IMR-90 (cell line): Measurements from ENCODE around the gene FSTL1. TPM values are rescaled to one million over a fixed set of nuclear protein-coding genes. Genes with fewer than 3 reads are reported as not detected.

Experiments
- ATAC-seq: fragments of 200-7000 bp; cut with Tn5 transposase; 2 replicates; pipeline ENCODE4 v1.9.1; 2020; ENCODE audit warnings: low read depth, mild to moderate bottlenecking, moderate library complexity
- BruUV-seq: library from RNA; stranded (reverse); fragments of 400-500 nt; replicated peaks from 2 replicates; lab custom pipeline; 2021; lab: Mats Ljungman, UMichigan
- CTCF ChIA-PET: fragments of 300-600 bp; formaldehyde crosslinking; extraction: SDS; loops from one replicate; lab custom pipeline; 2021; ENCODE audit warnings: antibody characterized with exemption; lab: Yijun Ruan, JAX
- POLR2A ChIA-PET: fragments of 300-600 bp; sonication (Branson Sonifier 250); formaldehyde crosslinking; loops from one replicate; lab custom pipeline; 2022; ENCODE audit warnings: antibody characterized with exemption; ENCODE audit not compliant: unreplicated experiment; lab: Charles Lee
- DNase-seq: peaks from one replicate; pipeline ENCODE4 v3.0.0; 2013
- H2AFZ ChIP-seq: replicated peaks from 2 replicates; pipeline ENCODE3; 2013; ENCODE audit warnings: low read length, mild to moderate bottlenecking; ENCODE audit not compliant: poor library complexity
- H2AK5ac ChIP-seq: 2 replicates; pipeline ENCODE4 v1.6.1; 2013; ENCODE audit warnings: low read depth, low read length, inconsistent platforms
- H2AK9ac ChIP-seq: replicated peaks from 2 replicates; pipeline ENCODE3; 2013; ENCODE audit warnings: mild to moderate bottlenecking, low read depth, low read length, moderate library complexity; ENCODE audit not compliant: poor library complexity
- H2BK120ac ChIP-seq: 2 replicates; pipeline ENCODE4 v1.6.1; 2013; ENCODE audit warnings: low read depth, low read length, inconsistent platforms
- H2BK15ac ChIP-seq: 3 replicates; pipeline ENCODE4 v1.6.1; 2013; ENCODE audit warnings: low read depth, low read length, inconsistent platforms
- H2BK20ac ChIP-seq: 2 replicates; pipeline ENCODE4 v1.6.1; 2013; ENCODE audit warnings: low read depth, mild to moderate bottlenecking, inconsistent platforms, low read length, moderate library complexity
- H2BK5ac ChIP-seq: 2 replicates; pipeline ENCODE4 v1.6.1; 2013; ENCODE audit warnings: mild to moderate bottlenecking, low read depth, low read length, inconsistent platforms; ENCODE audit not compliant: poor library complexity, severe bottlenecking
- H3K14ac ChIP-seq: replicated peaks from 2 replicates; pipeline ENCODE4 v1.6.1; 2013; ENCODE audit warnings: low read depth, low read length, inconsistent platforms
- H3K18ac ChIP-seq: 2 replicates; pipeline ENCODE4 v1.6.1; 2013; ENCODE audit warnings: low read depth, low read length, control low read depth
- H3K23ac ChIP-seq: 2 replicates; pipeline ENCODE4 v1.6.1; 2013; ENCODE audit warnings: low read depth, low read length, inconsistent platforms
- H3K27ac ChIP-seq: 2 replicates; pipeline ENCODE4 v1.5.1; 2013; ENCODE audit warnings: mild to moderate bottlenecking, control low read depth, low read length; ENCODE audit not compliant: insufficient read depth
- H3K27me3 ChIP-seq: 2 replicates; pipeline ENCODE4 v1.6.1; 2013; ENCODE audit warnings: low read length; ENCODE audit not compliant: control insufficient read depth, insufficient read depth
- H3K36me3 ChIP-seq: 2 replicates; pipeline ENCODE4 v1.6.1; 2013; ENCODE audit warnings: low read length, mixed read lengths; ENCODE audit not compliant: control insufficient read depth, insufficient read depth
- H3K4ac ChIP-seq: 2 replicates; pipeline ENCODE4 v1.6.1; 2013; ENCODE audit warnings: low read depth, low read length, inconsistent platforms
- H3K4me1 ChIP-seq: 2 replicates; pipeline ENCODE4 v1.6.1; 2013; ENCODE audit warnings: low read length, mixed read lengths; ENCODE audit not compliant: control insufficient read depth, insufficient read depth
- H3K4me2 ChIP-seq: 2 replicates; pipeline ENCODE4 v1.6.1; 2013; ENCODE audit warnings: low read depth, mild to moderate bottlenecking, control low read depth, low read length, moderate library complexity
- H3K4me3 ChIP-seq: 2 replicates; pipeline ENCODE4 v1.5.1; 2013; ENCODE audit warnings: low read depth, mild to moderate bottlenecking, control low read depth, low read length, moderate library complexity; ENCODE audit not compliant: insufficient read depth
- H3K56ac ChIP-seq: 2 replicates; pipeline ENCODE4 v1.6.1; 2013; ENCODE audit warnings: low read length, inconsistent platforms; ENCODE audit not compliant: insufficient read depth; ENCODE audit errors: extremely low read depth
- H3K79me1 ChIP-seq, 2 experiments: 2 replicates each; pipeline ENCODE4 v1.6.1; 2013; ENCODE audit warnings: low read length in 2 of 2, inconsistent platforms in 1 of 2, low read depth in 1 of 2
- H3K9ac ChIP-seq: 2 replicates; pipeline ENCODE4 v1.6.1; 2013; ENCODE audit warnings: low read depth, low read length, control low read depth
- H3K9me1 ChIP-seq: 2 replicates; pipeline ENCODE4 v1.6.1; 2013; ENCODE audit warnings: low read length, inconsistent platforms; ENCODE audit not compliant: insufficient read depth
- H3K9me3 ChIP-seq: 2 replicates; pipeline ENCODE4 v1.6.1; 2013; ENCODE audit warnings: low read length; ENCODE audit not compliant: control insufficient read depth, insufficient read depth
- H4K20me1 ChIP-seq: 2 replicates; pipeline ENCODE4 v1.6.1; 2013; ENCODE audit warnings: low read length, inconsistent platforms; ENCODE audit not compliant: insufficient read depth
- H4K5ac ChIP-seq: 2 replicates; pipeline ENCODE4 v1.6.1; 2013; ENCODE audit warnings: mild to moderate bottlenecking, low read depth, low read length, control low read depth
- H4K8ac ChIP-seq, 2 experiments: 2 replicates each; pipeline ENCODE4 v1.6.1; 2013; ENCODE audit warnings: low read depth in 2 of 2, low read length in 2 of 2, control low read depth in 1 of 2, inconsistent platforms in 1 of 2
- H4K91ac ChIP-seq: 2 replicates; pipeline ENCODE4 v1.6.1; 2013; ENCODE audit warnings: low read depth, low read length, inconsistent platforms; ENCODE audit not compliant: insufficient read depth
- BHLHE40 ChIP-seq: fragments of 150-350 bp; IDR thresholded peaks from 2 replicates; pipeline ENCODE4 v1.6.1; 2016; ENCODE audit warnings: mild to moderate bottlenecking, low read depth, low read length
- CEBPB ChIP-seq: IDR thresholded peaks from 2 replicates; pipeline ENCODE4 v1.6.1; 2012; ENCODE audit warnings: low read depth, low read length, improper control_type of control experiment
- CHD1 ChIP-seq: IDR thresholded peaks from 2 replicates; pipeline ENCODE4 v1.6.1; 2012; ENCODE audit warnings: low read depth, low read length, improper control_type of control experiment
- FOS ChIP-seq: fragments of 150-350 bp; IDR thresholded peaks from 2 replicates; pipeline ENCODE4 v1.6.1; 2016; ENCODE audit warnings: low read depth, low read length
- MAZ ChIP-seq: IDR thresholded peaks from 2 replicates; pipeline ENCODE4 v1.6.1; 2012; ENCODE audit warnings: low read depth, mild to moderate bottlenecking, low read length, improper control_type of control experiment, moderate library complexity, borderline replicate concordance
- MXI1 ChIP-seq: IDR thresholded peaks from 2 replicates; pipeline ENCODE4 v1.6.1; 2012; ENCODE audit warnings: low read depth, mild to moderate bottlenecking, low read length, moderate library complexity, borderline replicate concordance
- NFE2L2 ChIP-seq: fragments of 150-350 bp; IDR thresholded peaks from 2 replicates; pipeline ENCODE4 v1.6.1; 2016; ENCODE audit warnings: low read depth, mild to moderate bottlenecking, low read length
- POLR2A ChIP-seq: IDR thresholded peaks from 2 replicates; pipeline ENCODE4 v1.6.1; 2012; ENCODE audit warnings: mild to moderate bottlenecking, low read depth, low read length
- RAD21 ChIP-seq: IDR thresholded peaks from 2 replicates; pipeline ENCODE4 v1.6.1; 2012; ENCODE audit warnings: low read length, improper control_type of control experiment
- RCOR1 ChIP-seq: IDR thresholded peaks from 2 replicates; pipeline ENCODE4 v1.6.1; 2012; ENCODE audit warnings: mild to moderate bottlenecking, low read length, improper control_type of control experiment; ENCODE audit not compliant: insufficient replicate concordance
- RFX5 ChIP-seq: IDR thresholded peaks from 2 replicates; pipeline ENCODE4 v1.8.0; 2012; ENCODE audit warnings: low read depth, mild to moderate bottlenecking, low read length, moderate library complexity
- SMC3 ChIP-seq: fragments of 150-350 bp; IDR thresholded peaks from 2 replicates; pipeline ENCODE4 v1.6.1; 2016; ENCODE audit warnings: low read depth, mild to moderate bottlenecking, antibody characterized with exemption, low read length, moderate library complexity
- WGBS, 2 experiments: methylation state at CpG; one replicate each; pipeline versions ENCODE4 v1.1.5 to v1.1.7; 2013; ENCODE audit warnings: missing lambda C conversion rate in 2 of 2; ENCODE audit not compliant: insufficient read length in 1 of 2; ENCODE audit errors: extremely low coverage in 2 of 2; 5-methylcytosine and 5-hydroxymethylcytosine counted together
- dilution Hi-C: fragments of 300-500 bp; cut with HindIII; formaldehyde crosslinking; loops from one replicate; pipeline ENCODE4 v1.14.3; 2018; ENCODE audit warnings: low sequenced_read_pairs; ENCODE audit not compliant: unreplicated experiment
- in situ Hi-C: fragments of 300-500 bp; cut with MboI; formaldehyde crosslinking; loops from 3 replicates; pipeline ENCODE4 v1.14.3; 2019; ENCODE audit warnings: low sequenced_read_pairs, inconsistent platforms, mixed read lengths
- intact Hi-C: fragments of 100-400 bp; cut with micrococcal nuclease; formaldehyde crosslinking; loops from 2 replicates; pipeline ENCODE4 v1.10.0; 2022
- polyA plus RNA-seq, 3 experiments: library from polyadenylated mRNA; depleted of rRNA; stranded (reverse); fragments of >200 nt; gene quantifications; 2 replicates each; pipeline ENCODE4 v1.2.3, GENCODE V29; 2012; ENCODE audit warnings: low replicate concordance in 1 of 3
- total RNA-seq: library from RNA; depleted of rRNA; stranded (reverse); fragments of >200 nt; gene quantifications from 2 replicates; pipeline ENCODE4 v1.2.3, GENCODE V29; 2012
- TF ChIP-seq, protein P1 (sequence below): conservative IDR thresholded peaks from 2 replicates; pipeline ENCODE4 v1.5.1; 2012; ENCODE audit warnings: mild to moderate bottlenecking, low read depth, low read length, improper control_type of control experiment
- TF ChIP-seq, protein P2 (sequence below): fragments of 150-350 bp; IDR thresholded peaks from 2 replicates; pipeline ENCODE4 v1.6.1; 2016; ENCODE audit warnings: low read depth, mild to moderate bottlenecking, low read length, moderate library complexity, borderline replicate concordance
- TF ChIP-seq, protein P3 (sequence below): fragments of 150-350 bp; IDR thresholded peaks from 2 replicates; pipeline ENCODE4 v1.6.1; 2017; ENCODE audit warnings: mild to moderate bottlenecking, antibody characterized with exemption, low read length, low read depth

The FSTL1 gene
- total and polyA plus RNA-seq, 2 of the 4 experiments (the other 2 are of a cell fraction): 864 to 1,642 TPM

DNA sequence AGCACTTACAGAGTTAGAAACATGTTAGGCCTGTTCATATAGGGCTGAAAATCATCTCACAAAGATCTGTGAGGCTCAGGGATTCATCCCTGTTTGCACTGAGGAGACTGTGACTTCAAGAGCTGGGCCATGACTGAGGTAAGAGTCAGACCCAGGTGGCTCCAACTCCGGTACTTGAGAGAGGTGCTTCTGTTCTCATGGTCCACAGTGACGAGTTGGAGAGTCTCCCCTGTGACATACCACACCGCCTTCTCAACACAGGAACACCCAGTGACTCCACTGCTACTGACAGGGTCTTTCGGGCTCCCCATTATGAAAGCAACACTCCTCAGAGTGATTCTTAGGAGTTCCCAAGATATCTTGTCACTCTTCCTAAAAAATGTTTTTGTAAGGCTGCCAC, 27.4 kb downstream of the FSTL1 start:
- H3K4ac ChIP-seq: peak overlapping the region; percentile 25; the same call in 1 of the 2 replicates
- no peak overlapping the region for H3K4me2 ChIP-seq
- peak overlapping the region; percentile 40 for H3K14ac ChIP-seq
- no peak overlapping the region for H4K91ac ChIP-seq
- H2AK9ac ChIP-seq: peak overlapping the region; percentile 26
- H4K20me1 ChIP-seq: peaks cover 93% of the 10 kb centered on the region
- intact Hi-C loops (loop anchor here (10.0 kb wide), 1 partner anchor 371 kb away; no protein-coding TSS in a partner anchor), in situ Hi-C loops (loop anchor here (10.0 kb wide), 1 partner anchor 131 kb away; no protein-coding TSS in a partner anchor), dilution Hi-C loops (no loop called here)
- no peak overlapping the region for H3K56ac ChIP-seq
- no peak overlapping the region for H2BK15ac ChIP-seq
- no peak for DNase-seq
- 0 out of 2 replicates have a peak overlapping the region, but pooled peaks have one; percentile 9 for H4K5ac ChIP-seq
- CTCF ChIA-PET: no interaction called here
- H3K36me3 ChIP-seq: peaks cover 42% of the 10 kb centered on the region
- no peak overlapping the region for H2BK20ac ChIP-seq
- no peak overlapping the region; a peak in 1 of 4 replicates for H4K8ac ChIP-seq
- peaks cover 49% of the 10 kb centered on the region for H3K9me1 ChIP-seq
- no peaks in the 10 kb centered on the region for H3K9me3 ChIP-seq
- WGBS, 2 experiments: no CpG with 5 or more reads among the region's 4 CpGs
- peak overlapping the region; percentile 53; the same call in 1 of the 2 replicates for H3K23ac ChIP-seq
- no peak for ATAC-seq
- no peak for TF ChIP-seq CEBPB
- no peak for TF ChIP-seq CHD1
- TF ChIP-seq RFX5: no peak
- no peak for TF ChIP-seq NFE2L2
- TF ChIP-seq, protein P1, sequence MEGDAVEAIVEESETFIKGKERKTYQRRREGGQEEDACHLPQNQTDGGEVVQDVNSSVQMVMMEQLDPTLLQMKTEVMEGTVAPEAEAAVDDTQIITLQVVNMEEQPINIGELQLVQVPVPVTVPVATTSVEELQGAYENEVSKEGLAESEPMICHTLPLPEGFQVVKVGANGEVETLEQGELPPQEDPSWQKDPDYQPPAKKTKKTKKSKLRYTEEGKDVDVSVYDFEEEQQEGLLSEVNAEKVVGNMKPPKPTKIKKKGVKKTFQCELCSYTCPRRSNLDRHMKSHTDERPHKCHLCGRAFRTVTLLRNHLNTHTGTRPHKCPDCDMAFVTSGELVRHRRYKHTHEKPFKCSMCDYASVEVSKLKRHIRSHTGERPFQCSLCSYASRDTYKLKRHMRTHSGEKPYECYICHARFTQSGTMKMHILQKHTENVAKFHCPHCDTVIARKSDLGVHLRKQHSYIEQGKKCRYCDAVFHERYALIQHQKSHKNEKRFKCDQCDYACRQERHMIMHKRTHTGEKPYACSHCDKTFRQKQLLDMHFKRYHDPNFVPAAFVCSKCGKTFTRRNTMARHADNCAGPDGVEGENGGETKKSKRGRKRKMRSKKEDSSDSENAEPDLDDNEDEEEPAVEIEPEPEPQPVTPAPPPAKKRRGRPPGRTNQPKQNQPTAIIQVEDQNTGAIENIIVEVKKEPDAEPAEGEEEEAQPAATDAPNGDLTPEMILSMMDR: no peak
- TF ChIP-seq FOS: no peak
- TF ChIP-seq RAD21: no peak
- TF ChIP-seq MXI1: no peak
- TF ChIP-seq SMC3: no peak
- no peak for TF ChIP-seq RCOR1
- TF ChIP-seq, protein P2, sequence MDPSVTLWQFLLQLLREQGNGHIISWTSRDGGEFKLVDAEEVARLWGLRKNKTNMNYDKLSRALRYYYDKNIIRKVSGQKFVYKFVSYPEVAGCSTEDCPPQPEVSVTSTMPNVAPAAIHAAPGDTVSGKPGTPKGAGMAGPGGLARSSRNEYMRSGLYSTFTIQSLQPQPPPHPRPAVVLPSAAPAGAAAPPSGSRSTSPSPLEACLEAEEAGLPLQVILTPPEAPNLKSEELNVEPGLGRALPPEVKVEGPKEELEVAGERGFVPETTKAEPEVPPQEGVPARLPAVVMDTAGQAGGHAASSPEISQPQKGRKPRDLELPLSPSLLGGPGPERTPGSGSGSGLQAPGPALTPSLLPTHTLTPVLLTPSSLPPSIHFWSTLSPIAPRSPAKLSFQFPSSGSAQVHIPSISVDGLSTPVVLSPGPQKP: no peak
- no peak for TF ChIP-seq MAZ
- no peak for TF ChIP-seq POLR2A
- TF ChIP-seq, protein P3, sequence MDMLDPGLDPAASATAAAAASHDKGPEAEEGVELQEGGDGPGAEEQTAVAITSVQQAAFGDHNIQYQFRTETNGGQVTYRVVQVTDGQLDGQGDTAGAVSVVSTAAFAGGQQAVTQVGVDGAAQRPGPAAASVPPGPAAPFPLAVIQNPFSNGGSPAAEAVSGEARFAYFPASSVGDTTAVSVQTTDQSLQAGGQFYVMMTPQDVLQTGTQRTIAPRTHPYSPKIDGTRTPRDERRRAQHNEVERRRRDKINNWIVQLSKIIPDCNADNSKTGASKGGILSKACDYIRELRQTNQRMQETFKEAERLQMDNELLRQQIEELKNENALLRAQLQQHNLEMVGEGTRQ: no peak
- no peak for TF ChIP-seq BHLHE40
- POLR2A ChIA-PET: interaction anchor here (0.7 kb wide), 1 partner anchor 1155 kb away, joined by 3 read pairs; no protein-coding TSS in a partner anchor
- H3K27ac ChIP-seq: peak overlapping the region; percentile 3; the same call in 1 of the 2 replicates
- 0 out of 2 replicates have a peak overlapping the region, but pooled peaks have one; percentile 18 for H3K18ac ChIP-seq
- peaks cover 63 to 96% of the 10 kb centered on the region in 2 experiments for H3K79me1 ChIP-seq
- no peak overlapping the region; the same call in 1 of the 2 replicates for H2AK5ac ChIP-seq
- H3K4me1 ChIP-seq: peaks cover 59% of the 10 kb centered on the region
- H2BK120ac ChIP-seq: no peak overlapping the region
- H3K9ac ChIP-seq: no peak overlapping the region
- no peak overlapping the region for H3K4me3 ChIP-seq
- H2BK5ac ChIP-seq: peak overlapping the region; percentile 30
- H3K27me3 ChIP-seq: no peaks in the 10 kb centered on the region
- no peak overlapping the region for H2AFZ ChIP-seq
- BruUV-seq: no TSS peak
